HG03520 (cell line): ENCODE measurements around the gene PSMG2.
A peak's percentile ranks its signal among the peaks of the same experiment; 100 is the strongest.

Experiments used
- ATAC-seq: cut with Tn5 transposase; IDR thresholded peaks from one replicate; pipeline ENCODE4 v1.9.1; 2021; ENCODE audit warnings: mild to moderate bottlenecking, moderate library complexity; ENCODE audit not compliant: unreplicated experiment

PSMG2 gene, protein sequence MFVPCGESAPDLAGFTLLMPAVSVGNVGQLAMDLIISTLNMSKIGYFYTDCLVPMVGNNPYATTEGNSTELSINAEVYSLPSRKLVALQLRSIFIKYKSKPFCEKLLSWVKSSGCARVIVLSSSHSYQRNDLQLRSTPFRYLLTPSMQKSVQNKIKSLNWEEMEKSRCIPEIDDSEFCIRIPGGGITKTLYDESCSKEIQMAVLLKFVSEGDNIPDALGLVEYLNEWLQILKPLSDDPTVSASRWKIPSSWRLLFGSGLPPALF

GRCh38 chr18:12702221-12703095 lies at the start of gene PSMG2, which contains the start of gene CEP76:
PSMG2 (plus strand) TSS chr18:12703042; CDS start chr18:12703108, 66 bp downstream.
CEP76 (minus strand) TSS chr18:12702723; CDS start chr18:12702548, 175 bp downstream.
- ATAC-seq: peak; percentile 67

DNA sequence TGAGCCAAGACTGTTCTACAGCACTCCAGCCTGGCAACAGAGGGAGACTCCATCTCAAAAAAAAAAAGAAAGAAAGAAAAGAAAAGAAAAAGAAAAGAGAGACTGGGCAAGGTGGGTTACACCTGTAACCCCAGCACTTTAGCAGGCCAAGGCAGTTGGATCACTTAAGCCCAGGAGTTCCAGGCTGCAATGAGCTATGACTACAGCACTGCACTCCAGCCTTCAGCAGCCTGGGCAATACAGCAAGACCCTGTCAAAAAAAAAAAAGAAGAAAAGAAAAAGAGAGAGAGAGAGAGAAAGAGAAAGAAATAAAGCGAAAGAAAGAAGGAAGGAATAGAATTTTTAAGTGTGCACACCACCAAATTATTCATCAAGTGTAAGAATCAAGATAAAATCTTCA lies 47.9 kb upstream of the PSMG2 start:
- no peak for ATAC-seq

DNA sequence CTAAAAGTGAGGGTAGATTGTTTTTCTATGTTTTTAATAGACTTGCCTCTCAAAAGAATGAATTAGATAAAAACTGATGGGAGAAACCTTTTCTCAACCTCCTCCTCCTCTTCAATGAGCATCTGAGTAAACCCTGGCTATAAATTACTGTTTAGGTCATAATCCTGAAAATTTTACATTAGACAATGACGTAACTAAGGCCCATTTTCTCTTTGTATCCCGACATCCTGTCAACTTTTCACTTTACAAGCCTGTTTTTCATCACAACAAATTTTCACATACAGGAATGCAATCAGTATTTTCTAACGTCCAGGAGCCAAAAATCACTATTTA lies 46.3 kb upstream of the PSMG2 start:
- no peak for ATAC-seq

- peak; percentile 37 for ATAC-seq
These were observed 45.7 kb upstream of the PSMG2 start for GRCh38 chr18:12656938-12657683.

GRCh38 chr18:12657684-12658425 lies 45.0 kb upstream of the PSMG2 start, which contains the start of gene SPIRE1:
SPIRE1 (minus strand) TSS chr18:12658107; CDS start chr18:12657866, 241 bp downstream.
- ATAC-seq: peak; percentile 55

- peak; percentile 19 for ATAC-seq
These were observed 44.3 kb upstream of the PSMG2 start for GRCh38 chr18:12658426-12659138.

GRCh38 chr18:12659904-12660605 lies 42.8 kb upstream of the PSMG2 start:
- ATAC-seq: no peak

DNA sequence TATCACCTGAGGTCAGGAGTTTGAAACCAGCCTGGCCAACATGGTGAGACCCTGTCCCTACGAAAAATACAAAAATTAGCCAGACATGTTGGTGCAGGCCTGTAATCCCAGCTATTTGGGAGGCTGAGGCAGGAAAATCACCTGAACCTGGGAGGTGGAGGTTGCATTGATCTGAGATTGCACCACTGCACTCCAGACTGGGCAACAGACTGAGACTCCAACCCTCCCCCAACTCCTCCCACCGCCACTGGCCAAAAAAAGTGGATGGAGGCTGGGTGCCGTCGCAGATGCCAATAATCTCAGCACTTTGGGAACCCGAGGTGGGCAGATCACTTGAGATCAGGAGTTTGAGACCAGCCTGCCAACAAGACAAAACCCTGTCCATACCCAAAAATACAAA lies 34.8 kb upstream of the PSMG2 start:
- ATAC-seq: no peak

DNA sequence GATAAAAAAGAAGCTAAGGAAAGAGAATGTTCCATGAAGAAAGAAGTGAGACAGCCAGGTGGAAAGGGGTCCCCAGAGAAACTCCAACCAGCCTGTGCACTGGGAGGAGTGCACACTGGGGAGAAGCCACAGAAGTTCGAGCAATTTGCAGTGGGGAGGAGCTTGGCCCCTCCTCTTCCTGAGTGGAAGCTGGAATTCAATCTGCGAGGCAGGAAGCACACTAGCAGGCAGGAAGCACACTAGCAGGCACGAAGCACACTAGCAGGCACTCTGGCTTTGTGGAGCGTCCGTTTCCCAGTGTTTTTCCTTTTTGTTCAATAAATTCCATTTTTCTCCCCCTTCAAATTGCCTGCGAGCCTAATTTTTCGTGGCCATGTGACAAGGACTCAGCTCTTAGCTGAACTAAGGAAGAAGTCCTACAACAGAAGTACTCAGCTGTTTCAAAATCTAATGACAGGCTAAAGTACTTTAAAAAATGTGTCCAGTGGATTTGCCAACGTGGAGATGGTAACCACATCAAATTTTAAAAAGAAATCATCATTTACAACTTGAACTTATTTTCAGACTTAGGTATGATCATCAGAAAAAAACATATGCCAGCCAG lies 23.6 kb upstream of the PSMG2 start:
- no peak for ATAC-seq

- ATAC-seq: no peak
These were observed 16.7 kb upstream of the PSMG2 start for GRCh38 chr18:12686100-12686499.

DNA sequence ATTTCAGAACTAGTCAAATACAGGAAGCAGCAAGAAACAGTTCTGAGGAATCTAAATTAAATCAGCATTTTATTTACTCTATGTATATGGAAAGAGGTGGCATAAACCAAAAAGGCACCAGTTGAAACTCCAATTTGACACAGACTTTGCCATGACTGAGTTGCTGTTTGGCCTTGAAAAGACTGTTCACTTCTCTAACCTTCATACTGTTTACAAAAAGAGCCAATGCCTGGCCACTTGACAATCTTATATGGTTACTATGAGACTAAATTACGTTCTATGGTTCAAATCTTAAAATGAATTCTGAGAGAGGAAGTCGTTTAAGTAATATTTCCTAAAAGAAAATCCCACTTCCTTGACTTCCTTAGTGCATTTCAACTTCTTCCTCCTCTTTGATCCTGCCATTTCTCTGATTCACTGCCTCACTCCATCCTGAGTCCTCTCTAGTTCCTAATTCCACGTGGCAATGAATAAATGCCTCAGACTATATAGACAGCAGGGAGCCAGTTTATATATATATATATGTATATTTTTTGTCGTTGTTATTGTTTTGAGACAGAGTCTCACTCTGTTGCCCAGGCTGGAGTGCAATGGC lies 13.5 kb upstream of the PSMG2 start:
- no peak for ATAC-seq

DNA sequence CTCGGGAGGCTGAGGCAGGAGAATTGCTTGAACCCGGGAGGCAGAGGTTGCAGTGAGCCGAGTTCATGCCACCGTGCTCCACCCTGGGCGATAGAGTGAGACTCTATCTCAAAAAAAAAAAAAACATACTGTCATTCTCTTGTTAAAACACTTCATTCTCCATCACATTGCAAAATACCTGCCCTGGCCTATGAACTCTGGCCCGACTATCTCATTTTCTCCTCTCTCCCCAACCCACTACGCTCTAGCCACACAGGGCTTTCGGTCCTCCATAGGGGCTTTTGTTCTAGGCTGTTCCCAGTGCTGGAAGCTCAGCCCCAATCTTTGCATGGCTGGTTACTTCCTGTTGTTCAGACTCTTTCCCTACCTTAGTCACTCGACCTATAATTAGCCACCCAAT lies 10.6 kb upstream of the PSMG2 start:
- no peak for ATAC-seq

DNA sequence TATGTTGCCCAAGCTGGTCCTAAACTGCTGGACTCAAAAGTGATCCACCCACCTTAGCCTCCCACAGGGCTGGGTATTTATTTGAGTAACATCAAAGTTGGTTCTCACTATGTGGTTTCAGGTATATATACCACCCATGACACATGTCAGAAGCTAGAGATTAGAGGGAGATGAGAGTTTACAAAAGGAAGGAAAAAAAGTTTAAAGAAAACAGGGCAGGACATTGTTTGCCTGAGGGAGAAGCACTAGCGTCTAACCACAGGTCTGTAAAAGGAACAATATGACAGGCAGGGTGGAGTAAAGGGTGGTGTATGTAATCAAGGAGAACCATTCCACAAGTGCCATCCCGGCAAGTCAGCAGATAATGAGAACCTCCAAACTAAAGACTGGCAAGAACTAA lies 8.8 kb upstream of the PSMG2 start:
- no peak for ATAC-seq

DNA sequence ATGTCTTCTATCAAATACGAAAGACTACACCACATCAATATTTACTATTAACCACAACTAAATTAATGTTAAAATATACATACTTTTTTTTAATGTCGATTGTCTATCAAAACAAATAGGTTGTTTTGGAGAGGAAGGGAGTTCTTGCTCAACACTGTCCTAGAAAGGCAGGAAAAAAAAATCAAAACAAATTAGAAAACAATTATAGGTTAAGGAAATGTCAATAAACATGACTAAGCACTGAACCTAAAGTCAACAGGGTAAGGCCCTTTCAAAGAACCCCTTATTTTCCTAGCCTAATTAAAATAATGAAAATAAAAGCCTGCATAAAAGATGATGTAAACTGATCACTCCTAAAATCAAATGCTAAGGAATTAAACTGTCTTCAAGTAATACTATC lies 3.1 kb upstream of the PSMG2 start:
- ATAC-seq: no peak

DNA sequence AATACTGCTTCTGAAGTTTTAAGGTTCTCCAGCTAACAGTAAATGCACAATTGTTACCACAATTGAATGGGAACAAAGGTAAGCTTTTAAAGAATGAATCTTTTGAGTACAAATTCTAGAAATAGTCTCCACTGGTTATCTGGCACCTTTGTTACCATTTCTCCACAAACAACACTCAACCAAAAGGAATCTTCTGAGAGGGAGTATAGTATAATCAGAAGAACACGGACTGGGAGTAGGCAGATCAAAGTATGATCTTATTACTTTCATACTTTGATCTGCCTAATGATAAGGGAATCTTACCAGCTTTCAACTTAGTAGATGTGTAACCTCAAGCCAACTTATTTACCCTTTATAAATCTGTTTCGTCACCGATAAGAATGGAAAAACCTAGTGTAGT lies 1.7 kb upstream of the PSMG2 start:
- ATAC-seq: no peak

- no peak for ATAC-seq
These were observed 290 bp downstream of the PSMG2 start for GRCh38 chr18:12703096-12703567.

GRCh38 chr18:12703664-12704063 lies 822 bp downstream of the PSMG2 start:
- ATAC-seq: no peak

DNA sequence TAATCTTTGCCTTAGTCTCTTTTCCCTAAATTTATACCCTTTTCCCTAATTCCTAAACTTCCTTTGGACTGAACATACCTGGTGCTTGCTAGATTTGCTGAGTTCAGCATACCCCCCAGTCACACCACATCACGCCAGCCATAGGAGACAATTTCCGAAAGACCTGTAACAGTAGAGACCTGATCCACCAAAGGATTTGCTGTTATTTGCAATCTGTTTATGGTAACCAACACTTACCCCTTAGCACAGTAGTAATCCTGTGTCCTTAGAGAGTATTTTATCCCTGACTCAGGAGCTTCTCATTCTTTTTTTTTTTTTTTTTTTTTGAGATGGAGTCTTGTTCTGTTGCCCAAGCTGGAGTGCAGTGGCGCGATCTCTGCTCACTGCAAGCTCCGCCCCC lies 8.6 kb downstream of the PSMG2 start:
- ATAC-seq: no peak
